Measurements from ENCODE around the gene CTSO. TPM values are rescaled to one million over a fixed set of nuclear protein-coding genes. Genes with fewer than 3 reads are reported as not detected.
A peak's percentile ranks its signal among the peaks of the same experiment; 100 is the strongest.

CTSO gene
- polyA plus RNA-seq, 2 of the 4 experiments (the other 2 are of a cell fraction) = 0.81 to 2.0 TPM

DNA sequence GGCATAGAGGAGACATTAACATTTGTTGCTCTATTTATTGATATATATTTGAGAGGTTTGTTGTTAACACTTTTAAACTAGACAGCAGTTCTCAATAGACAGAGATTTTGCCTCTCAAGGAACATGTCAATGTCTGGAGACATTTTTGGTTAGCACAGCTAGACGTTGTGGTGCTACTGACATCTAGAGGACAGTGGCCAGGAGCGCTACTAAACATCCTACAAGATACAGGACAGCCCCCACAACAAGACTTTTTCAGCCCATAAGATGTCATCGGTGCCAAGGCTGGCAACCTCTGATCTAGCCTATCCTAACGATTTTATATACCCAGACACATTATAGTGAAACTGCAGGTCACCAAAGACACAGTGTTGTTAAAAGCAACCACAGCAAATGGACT is 18.4 kb upstream of the CTSO start:
- ATAC-seq (peak; percentile 39 to 75; a peak in 4 of 6 replicates), DNase-seq (ENCODE audit: low read depth in 1 of 2, low spot score in 1 of 2) (peak in 1 of 2 experiments; percentile 35), FAIRE-seq (no peak)
- TF ChIP-seq, protein P1, sequence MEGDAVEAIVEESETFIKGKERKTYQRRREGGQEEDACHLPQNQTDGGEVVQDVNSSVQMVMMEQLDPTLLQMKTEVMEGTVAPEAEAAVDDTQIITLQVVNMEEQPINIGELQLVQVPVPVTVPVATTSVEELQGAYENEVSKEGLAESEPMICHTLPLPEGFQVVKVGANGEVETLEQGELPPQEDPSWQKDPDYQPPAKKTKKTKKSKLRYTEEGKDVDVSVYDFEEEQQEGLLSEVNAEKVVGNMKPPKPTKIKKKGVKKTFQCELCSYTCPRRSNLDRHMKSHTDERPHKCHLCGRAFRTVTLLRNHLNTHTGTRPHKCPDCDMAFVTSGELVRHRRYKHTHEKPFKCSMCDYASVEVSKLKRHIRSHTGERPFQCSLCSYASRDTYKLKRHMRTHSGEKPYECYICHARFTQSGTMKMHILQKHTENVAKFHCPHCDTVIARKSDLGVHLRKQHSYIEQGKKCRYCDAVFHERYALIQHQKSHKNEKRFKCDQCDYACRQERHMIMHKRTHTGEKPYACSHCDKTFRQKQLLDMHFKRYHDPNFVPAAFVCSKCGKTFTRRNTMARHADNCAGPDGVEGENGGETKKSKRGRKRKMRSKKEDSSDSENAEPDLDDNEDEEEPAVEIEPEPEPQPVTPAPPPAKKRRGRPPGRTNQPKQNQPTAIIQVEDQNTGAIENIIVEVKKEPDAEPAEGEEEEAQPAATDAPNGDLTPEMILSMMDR (IDR thresholded peaks at IDR 0.05) = 0 out of 3 replicates have a peak, but pooled peaks have one; percentile 15
- TF ChIP-seq SMC3 (IDR thresholded peaks at IDR 0.05) (0 out of 3 replicates have a peak, but pooled peaks have one; percentile 10), RAD21 (conservative IDR thresholded peaks at IDR 0.05 in 1 of 2, IDR thresholded peaks at IDR 0.05 in 1 of 2) (peak; percentile 24 to 46; a peak in 3 of 5 replicates), EP300 (IDR thresholded peaks at IDR 0.05) (no peak)
- Histone ChIP-seq H3K4me3 (no peak overlapping the region), H3K27ac (no peak overlapping the region), H3K4me2 (no peak overlapping the region), H3K9me3 (no peaks in the 10 kb centered on the region), H3K4me1 (no peaks in the 10 kb centered on the region)
- 28% methylated on average over 4 of the region's 4 CpGs for WGBS (ENCODE audit: missing lambda C conversion rate)
- CTCF ChIA-PET = no interaction called here
- POLR2A ChIA-PET = no interaction called here

DNA sequence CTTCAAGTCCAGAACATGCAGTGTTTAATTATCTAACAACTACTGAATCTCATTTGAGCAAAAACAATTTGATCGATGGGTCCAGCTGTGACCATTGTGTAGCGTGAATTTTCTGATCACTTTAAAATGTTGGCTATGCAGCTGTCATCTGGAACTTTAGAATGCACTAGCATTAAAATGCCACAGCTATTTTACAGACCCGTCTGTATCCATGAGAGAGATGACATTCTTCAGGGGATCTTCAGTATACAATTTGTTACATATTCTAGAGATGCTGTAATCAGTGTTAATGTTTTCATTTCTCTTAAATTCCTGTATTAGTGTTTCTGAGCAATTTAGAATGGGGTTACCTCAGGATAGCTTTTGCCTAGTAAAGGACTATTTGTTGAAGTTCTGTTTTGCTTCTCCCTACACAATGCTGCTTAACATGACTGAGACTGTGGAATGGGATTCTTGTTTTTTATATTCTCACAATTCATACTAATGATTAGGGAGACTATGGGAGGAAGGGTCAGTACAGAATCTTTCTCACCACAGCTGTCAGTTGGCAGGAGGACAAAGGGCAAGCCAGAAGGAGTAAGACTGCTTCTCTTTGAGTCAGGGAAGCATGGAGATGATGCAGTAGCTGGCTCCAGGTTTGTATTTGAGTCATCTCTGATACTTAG is 13.2 kb upstream of the CTSO start:
- POLR2A ChIA-PET = no interaction called here

DNA sequence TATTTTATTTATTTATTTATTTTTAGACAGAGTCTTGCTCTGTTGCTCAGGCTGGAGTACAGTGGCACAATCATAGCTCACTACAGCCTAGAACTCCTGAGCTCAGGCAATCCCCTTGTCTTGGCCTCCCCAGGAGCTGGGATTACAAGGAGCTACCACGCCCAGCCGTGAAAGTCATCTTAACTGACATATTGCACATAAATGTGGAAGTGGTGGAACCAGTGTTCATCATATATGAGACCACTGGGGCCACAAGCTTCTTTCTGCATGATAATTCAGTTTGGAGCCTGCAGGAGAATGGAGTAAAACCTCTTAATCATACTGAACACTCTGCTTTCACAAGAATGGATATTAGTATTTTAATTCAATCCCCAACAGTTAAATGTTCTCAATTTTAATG is 12.5 kb upstream of the CTSO start:
- Histone ChIP-seq H3K4me1 (no peaks in the 10 kb centered on the region), H3K27ac (no peak overlapping the region), H3K4me3 (no peak overlapping the region), H3K4me2 (no peak overlapping the region), H3K9me3 (no peaks in the 10 kb centered on the region)
- FAIRE-seq = no peak
- WGBS (ENCODE audit: missing lambda C conversion rate) = 47% methylated on average over 2 of the region's 2 CpGs
- ChIA-PET CTCF (no interaction called here), POLR2A (no interaction called here)
- no peak for DNase-seq (ENCODE audit: low read depth in 1 of 2, low spot score in 1 of 2)
- ATAC-seq = no peak
- TF ChIP-seq, protein P2, sequence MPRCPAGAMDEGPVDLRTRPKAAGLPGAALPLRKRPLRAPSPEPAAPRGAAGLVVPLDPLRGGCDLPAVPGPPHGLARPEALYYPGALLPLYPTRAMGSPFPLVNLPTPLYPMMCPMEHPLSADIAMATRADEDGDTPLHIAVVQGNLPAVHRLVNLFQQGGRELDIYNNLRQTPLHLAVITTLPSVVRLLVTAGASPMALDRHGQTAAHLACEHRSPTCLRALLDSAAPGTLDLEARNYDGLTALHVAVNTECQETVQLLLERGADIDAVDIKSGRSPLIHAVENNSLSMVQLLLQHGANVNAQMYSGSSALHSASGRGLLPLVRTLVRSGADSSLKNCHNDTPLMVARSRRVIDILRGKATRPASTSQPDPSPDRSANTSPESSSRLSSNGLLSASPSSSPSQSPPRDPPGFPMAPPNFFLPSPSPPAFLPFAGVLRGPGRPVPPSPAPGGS (IDR thresholded peaks at IDR 0.05) = no peak
- TF ChIP-seq RNF2 (IDR thresholded peaks at IDR 0.05; ENCODE audit: borderline replicate concordance, low read depth) (no peak), GATA3 (IDR thresholded peaks at IDR 0.05; ENCODE audit: borderline replicate concordance) (no peak), HOXB13 (CRISPR knock-in tag; IDR thresholded peaks at IDR 0.05; ENCODE audit: low read depth) (no peak), PHF8 (IDR thresholded peaks at IDR 0.05; ENCODE audit: borderline replicate concordance, low read depth) (no peak), SMC3 (IDR thresholded peaks at IDR 0.05) (no peak), JUNB (IDR thresholded peaks at IDR 0.05) (no peak), ESRRA (IDR thresholded peaks at IDR 0.05; ENCODE audit: borderline replicate concordance, low read length) (no peak), RAD21 (conservative IDR thresholded peaks at IDR 0.05 in 1 of 2, IDR thresholded peaks at IDR 0.05 in 1 of 2) (no peak)
- TF ChIP-seq, protein P3, sequence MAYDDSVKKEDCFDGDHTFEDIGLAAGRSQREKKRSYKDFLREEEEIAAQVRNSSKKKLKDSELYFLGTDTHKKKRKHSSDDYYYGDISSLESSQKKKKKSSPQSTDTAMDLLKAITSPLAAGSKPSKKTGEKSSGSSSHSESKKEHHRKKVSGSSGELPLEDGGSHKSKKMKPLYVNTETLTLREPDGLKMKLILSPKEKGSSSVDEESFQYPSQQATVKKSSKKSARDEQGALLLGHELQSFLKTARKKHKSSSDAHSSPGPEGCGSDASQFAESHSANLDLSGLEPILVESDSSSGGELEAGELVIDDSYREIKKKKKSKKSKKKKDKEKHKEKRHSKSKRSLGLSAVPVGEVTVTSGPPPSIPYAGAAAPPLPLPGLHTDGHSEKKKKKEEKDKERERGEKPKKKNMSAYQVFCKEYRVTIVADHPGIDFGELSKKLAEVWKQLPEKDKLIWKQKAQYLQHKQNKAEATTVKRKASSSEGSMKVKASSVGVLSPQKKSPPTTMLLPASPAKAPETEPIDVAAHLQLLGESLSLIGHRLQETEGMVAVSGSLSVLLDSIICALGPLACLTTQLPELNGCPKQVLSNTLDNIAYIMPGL (CRISPR knock-in tag; IDR thresholded peaks at IDR 0.05; ENCODE audit: borderline replicate concordance) = no peak
- TF ChIP-seq, protein P4, sequence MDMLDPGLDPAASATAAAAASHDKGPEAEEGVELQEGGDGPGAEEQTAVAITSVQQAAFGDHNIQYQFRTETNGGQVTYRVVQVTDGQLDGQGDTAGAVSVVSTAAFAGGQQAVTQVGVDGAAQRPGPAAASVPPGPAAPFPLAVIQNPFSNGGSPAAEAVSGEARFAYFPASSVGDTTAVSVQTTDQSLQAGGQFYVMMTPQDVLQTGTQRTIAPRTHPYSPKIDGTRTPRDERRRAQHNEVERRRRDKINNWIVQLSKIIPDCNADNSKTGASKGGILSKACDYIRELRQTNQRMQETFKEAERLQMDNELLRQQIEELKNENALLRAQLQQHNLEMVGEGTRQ (IDR thresholded peaks at IDR 0.05) = no peak
- TF ChIP-seq, protein P5, sequence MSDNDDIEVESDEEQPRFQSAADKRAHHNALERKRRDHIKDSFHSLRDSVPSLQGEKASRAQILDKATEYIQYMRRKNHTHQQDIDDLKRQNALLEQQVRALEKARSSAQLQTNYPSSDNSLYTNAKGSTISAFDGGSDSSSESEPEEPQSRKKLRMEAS (IDR thresholded peaks at IDR 0.05) = no peak

More for the DNA sequence above, 13.2 kb upstream of the CTSO start:
- H3K27ac ChIP-seq = no peak overlapping the region
- CTCF ChIA-PET = no interaction called here
- no peaks in the 10 kb centered on the region for H3K9me3 ChIP-seq
- DNase-seq (ENCODE audit: low read depth in 1 of 2, low spot score in 1 of 2) (no peak), ATAC-seq (no peak), FAIRE-seq (no peak)
- WGBS (ENCODE audit: missing lambda C conversion rate) = 65% methylated on average over 3 of the region's 3 CpGs
- no peak overlapping the region for H3K4me3 ChIP-seq
- no peaks in the 10 kb centered on the region for H3K4me1 ChIP-seq
- TF ChIP-seq CHD4 (IDR thresholded peaks at IDR 0.05; ENCODE audit: borderline replicate concordance) (no peak), JUNB (IDR thresholded peaks at IDR 0.05) (no peak), ZSCAN20 (CRISPR knock-in tag; IDR thresholded peaks at IDR 0.05) (no peak), NR3C1 (IDR thresholded peaks at IDR 0.05) (no peak), ZNF302 (CRISPR knock-in tag; IDR thresholded peaks at IDR 0.05) (no peak), ZC3H11A (IDR thresholded peaks at IDR 0.05) (no peak), GATA3 (IDR thresholded peaks at IDR 0.05; ENCODE audit: borderline replicate concordance) (no peak), FOSB (CRISPR knock-in tag; IDR thresholded peaks at IDR 0.05) (no peak), JUN (IDR thresholded peaks at IDR 0.05) (no peak), KDM1A (IDR thresholded peaks at IDR 0.05; ENCODE audit: low read depth) (no peak), RFX5 (IDR thresholded peaks at IDR 0.05) (no peak), NFE2L2 (conservative IDR thresholded peaks at IDR 0.05; ENCODE audit: low read length) (no peak), SREBF2 (IDR thresholded peaks at IDR 0.05) (no peak)
- TF ChIP-seq, protein P6, sequence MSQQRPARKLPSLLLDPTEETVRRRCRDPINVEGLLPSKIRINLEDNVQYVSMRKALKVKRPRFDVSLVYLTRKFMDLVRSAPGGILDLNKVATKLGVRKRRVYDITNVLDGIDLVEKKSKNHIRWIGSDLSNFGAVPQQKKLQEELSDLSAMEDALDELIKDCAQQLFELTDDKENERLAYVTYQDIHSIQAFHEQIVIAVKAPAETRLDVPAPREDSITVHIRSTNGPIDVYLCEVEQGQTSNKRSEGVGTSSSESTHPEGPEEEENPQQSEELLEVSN (IDR thresholded peaks at IDR 0.05; ENCODE audit: borderline replicate concordance, low read depth) = no peak
- TF ChIP-seq, protein P7, sequence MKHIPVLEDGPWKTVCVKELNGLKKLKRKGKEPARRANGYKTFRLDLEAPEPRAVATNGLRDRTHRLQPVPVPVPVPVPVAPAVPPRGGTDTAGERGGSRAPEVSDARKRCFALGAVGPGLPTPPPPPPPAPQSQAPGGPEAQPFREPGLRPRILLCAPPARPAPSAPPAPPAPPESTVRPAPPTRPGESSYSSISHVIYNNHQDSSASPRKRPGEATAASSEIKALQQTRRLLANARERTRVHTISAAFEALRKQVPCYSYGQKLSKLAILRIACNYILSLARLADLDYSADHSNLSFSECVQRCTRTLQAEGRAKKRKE (CRISPR knock-in tag; IDR thresholded peaks at IDR 0.05; ENCODE audit: low read depth) = no peak
- TF ChIP-seq, protein P2 (IDR thresholded peaks at IDR 0.05) = no peak
- TF ChIP-seq, protein P8, sequence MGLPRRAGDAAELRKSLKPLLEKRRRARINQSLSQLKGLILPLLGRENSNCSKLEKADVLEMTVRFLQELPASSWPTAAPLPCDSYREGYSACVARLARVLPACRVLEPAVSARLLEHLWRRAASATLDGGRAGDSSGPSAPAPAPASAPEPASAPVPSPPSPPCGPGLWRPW (IDR thresholded peaks at IDR 0.05) = no peak
- no peak overlapping the region for H3K4me2 ChIP-seq
